ENCODE results near the gene EFNA4. TPM values are rescaled to one million over a fixed set of nuclear protein-coding genes. Genes with fewer than 3 reads are reported as not detected.

EFNA4 gene
- total and polyA plus RNA-seq, 9 of the 15 experiments (the other 6 are each of a cell fraction or from before 2014, with no cell fraction given): 0.68 to 7.4 (median 6.1) TPM

GRCh38 chr1:155070721-155071569 lies 7.4 kb downstream of the EFNA4 start (continued):
- TF ChIP-seq CREB5 (CRISPR knock-in tag; IDR thresholded peaks at IDR 0.05) (no peak), ZNF76 (CRISPR knock-in tag; IDR thresholded peaks at IDR 0.05; ENCODE audit: borderline replicate concordance) (no peak), GMEB1 (CRISPR knock-in tag; IDR thresholded peaks at IDR 0.05) (peak; percentile 67), ZBTB26 (CRISPR knock-in tag; IDR thresholded peaks at IDR 0.05) (no peak), PHF20 (IDR thresholded peaks at IDR 0.05; ENCODE audit: partially characterized antibody) (peak; percentile 54), ZNF518B (CRISPR knock-in tag; IDR thresholded peaks at IDR 0.05) (no peak), RBM17 (IDR thresholded peaks at IDR 0.05; ENCODE audit: borderline replicate concordance, low read depth, low read length) (no peak), GTF2A2 (tag; IDR thresholded peaks at IDR 0.05) (no peak), LARP7 (IDR thresholded peaks at IDR 0.05) (no peak), ZNF263 (CRISPR knock-in tag; IDR thresholded peaks at IDR 0.05; ENCODE audit: borderline replicate concordance) (peak; percentile 46; the same call in 1 of the 2 replicates), FOXA1 (IDR thresholded peaks at IDR 0.05; ENCODE audit: borderline replicate concordance) (no peak), ZNF444 (CRISPR knock-in tag; IDR thresholded peaks at IDR 0.05) (no peak), TRIM25 (IDR thresholded peaks at IDR 0.05; ENCODE audit: borderline replicate concordance) (no peak), ZNF57 (CRISPR knock-in tag; IDR thresholded peaks at IDR 0.05) (no peak), ZNF232 (CRISPR knock-in tag; IDR thresholded peaks at IDR 0.05) (peak; percentile 72; the same call in 1 of the 2 replicates), HOMEZ (CRISPR knock-in tag; IDR thresholded peaks at IDR 0.05) (no peak)

Data from K562 (cell line).